ENCODE measurements around the gene RAVER1.

RAVER1 gene

GRCh38 chr19:10268071-10268470 lies 65.3 kb downstream of the RAVER1 start:
- H3K36me3 ChIP-seq (ENCODE audit: insufficient read depth, low read depth, low read length): no peaks in the 10 kb centered on the region
- H3K9ac ChIP-seq (ENCODE audit: low read depth, low read length): no peak overlapping the region
- no peak overlapping the region for H3K4me3 ChIP-seq (ENCODE audit: low read length)
- no peaks in the 10 kb centered on the region; the same call in 1 of the 2 replicates for H3K4me1 ChIP-seq (ENCODE audit: insufficient read depth, low read length)
- peaks cover 43% of the 10 kb centered on the region for H3K27me3 ChIP-seq (ENCODE audit: insufficient read depth, low read length)
- H3K9me3 ChIP-seq (ENCODE audit: insufficient read depth, low read depth, low read length): no peaks in the 10 kb centered on the region
- no peak overlapping the region for H3K27ac ChIP-seq (ENCODE audit: low read length)

- no peaks in the 10 kb centered on the region for H3K9me3 ChIP-seq (ENCODE audit: insufficient read depth, low read depth, low read length)
- H3K36me3 ChIP-seq (ENCODE audit: insufficient read depth, low read depth, low read length): no peaks in the 10 kb centered on the region
- no peak overlapping the region for H3K9ac ChIP-seq (ENCODE audit: low read depth, low read length)
- H3K4me3 ChIP-seq (ENCODE audit: low read length): no peak overlapping the region
- no peak overlapping the region for H3K27ac ChIP-seq (ENCODE audit: low read length)
- no peaks in the 10 kb centered on the region; the same call in 1 of the 2 replicates for H3K4me1 ChIP-seq (ENCODE audit: insufficient read depth, low read length)
- H3K27me3 ChIP-seq (ENCODE audit: insufficient read depth, low read length): peaks cover 29% of the 10 kb centered on the region
Observed at GRCh38 chr19:10266706-10267105, 66.6 kb downstream of the RAVER1 start.
